Keratinocyte (primary cell): ENCODE data around the gene E2F3. TPM values are rescaled to one million over a fixed set of nuclear protein-coding genes. Genes with fewer than 3 reads are reported as not detected.

Source experiments
- DNase-seq: peaks from one replicate; pipeline ENCODE4 v3.0.0-alpha.2; 2011; ENCODE audit warnings: low read depth, missing footprints, low spot score
- FAIRE-seq: peaks from 2 replicates; lab custom pipeline; 2011; peaks lifted over from hg19 to GRCh38; lab: Jason Lieb, UNC
- H2AFZ ChIP-seq: 2 replicates; pipeline ENCODE4 v1.6.0; 2012; ENCODE audit warnings: low read length, control low read depth, inconsistent platforms; ENCODE audit not compliant: control insufficient read depth
- H3K27ac ChIP-seq: 2 replicates; pipeline ENCODE4 v1.5.1; 2011; ENCODE audit warnings: low read length; ENCODE audit not compliant: control insufficient read depth, insufficient read depth
- H3K27me3 ChIP-seq: 3 replicates; pipeline ENCODE4 v1.6.0; 2011; ENCODE audit warnings: low read length; ENCODE audit not compliant: control insufficient read depth, insufficient read depth; ENCODE audit errors: extremely low read depth
- H3K36me3 ChIP-seq, 2 experiments: 2 replicates in 1 of 2; 3 replicates in 1 of 2; pipeline ENCODE4 v1.5.1; 2011; ENCODE audit warnings: low read length in 2 of 2, mild to moderate bottlenecking in 1 of 2; ENCODE audit not compliant: control insufficient read depth in 2 of 2, insufficient read depth in 2 of 2; ENCODE audit errors: extremely low read depth in 1 of 2
- H3K4me1 ChIP-seq: 3 replicates; pipeline ENCODE4 v1.5.1; 2011; ENCODE audit warnings: low read length; ENCODE audit not compliant: control insufficient read depth, insufficient read depth; ENCODE audit errors: extremely low read depth
- H3K4me2 ChIP-seq: 3 replicates; pipeline ENCODE4 v1.6.0; 2011; ENCODE audit warnings: low read depth, low read length; ENCODE audit not compliant: control insufficient read depth, insufficient read depth; ENCODE audit errors: extremely low read depth
- H3K4me3 ChIP-seq, 3 experiments: fragments of 200-600 bp in 1 of 3; sonication (generic) in 1 of 3; 2 replicates in 2 of 3; 3 replicates in 1 of 3; pipeline ENCODE4 v1.5.1; 2011 to 2016; ENCODE audit warnings: low read length in 3 of 3, mild to moderate bottlenecking in 3 of 3, control low read depth in 2 of 3, inconsistent platforms in 1 of 3, low read depth in 1 of 3, mixed read lengths in 1 of 3, mixed run types in 1 of 3, moderate library complexity in 1 of 3; ENCODE audit not compliant: control insufficient read depth in 2 of 3, insufficient read depth in 2 of 3; ENCODE audit errors: extremely low read depth in 1 of 3
- H3K79me2 ChIP-seq: 2 replicates; pipeline ENCODE4 v1.6.0; 2012; ENCODE audit warnings: low read length; ENCODE audit not compliant: control insufficient read depth, insufficient read depth
- H3K9ac ChIP-seq: 3 replicates; pipeline ENCODE4 v1.6.0; 2011; ENCODE audit warnings: low read length; ENCODE audit not compliant: control insufficient read depth, insufficient read depth; ENCODE audit errors: extremely low read depth
- H3K9me1 ChIP-seq: 3 replicates; pipeline ENCODE4 v1.6.0; 2011; ENCODE audit warnings: low read length; ENCODE audit not compliant: control insufficient read depth, insufficient read depth; ENCODE audit errors: extremely low read depth
- H3K9me3 ChIP-seq: 2 replicates; pipeline ENCODE4 v1.5.1; 2012; ENCODE audit warnings: low read depth, low read length; ENCODE audit not compliant: control insufficient read depth
- H4K20me1 ChIP-seq: 3 replicates; pipeline ENCODE4 v1.6.0; 2011; ENCODE audit warnings: low read length; ENCODE audit not compliant: control insufficient read depth, insufficient read depth; ENCODE audit errors: extremely low read depth
- CTCF ChIP-seq, 3 experiments: IDR thresholded peaks in 1 of 3; conservative IDR thresholded peaks in 1 of 3; optimal IDR thresholded peaks in 1 of 3; 2 replicates in 2 of 3; 3 replicates in 1 of 3; pipeline versions ENCODE3 to v1.5.1; 2011; ENCODE audit warnings: low read length in 3 of 3, mild to moderate bottlenecking in 3 of 3, moderate library complexity in 2 of 3, control low read depth in 1 of 3, inconsistent platforms in 1 of 3; ENCODE audit not compliant: insufficient read depth in 2 of 3; ENCODE audit errors: extremely low read depth in 1 of 3
- EZH2 ChIP-seq: IDR thresholded peaks from one replicate; pipeline ENCODE4 v1.6.1; 2012; ENCODE audit warnings: inconsistent platforms, mild to moderate bottlenecking, low read length, moderate library complexity
- dilution Hi-C: fragments of 300-500 bp; cut with MboI; formaldehyde crosslinking; loops from one replicate; pipeline ENCODE4 v1.7.0; 2020; ENCODE audit warnings: low sequenced_read_pairs; ENCODE audit not compliant: extremely low pct_ligation_motif_present
- polyA plus RNA-seq, 5 experiments: library from polyadenylated mRNA; depleted of rRNA in 3 of 5; stranded (reverse) in 3 of 5; stranded (forward) in 1 of 5; unstranded in 1 of 5; fragments of >200 nt; gene quantifications; 1 replicate in 1 of 5; 2 replicates in 3 of 5; 3 replicates in 1 of 5; pipeline versions ENCODE4 v1.2.1 to v1.2.3, GENCODE V29; 2011 to 2012; ENCODE audit warnings: missing spikeins in 2 of 5, low read depth in 1 of 5, low replicate concordance in 1 of 5

The E2F3 gene
- polyA plus RNA-seq, 1 donor (not counting 4 experiments of a cell fraction or from before 2014, with no cell fraction given), result 14.6 TPM

GRCh38 chr6:20360471-20361119 lies 41.1 kb upstream of the E2F3 start:
- H3K27ac ChIP-seq, result no peak overlapping the region
- no peak overlapping the region for H3K4me2 ChIP-seq
- H3K79me2 ChIP-seq, result no peaks in the 10 kb centered on the region
- TF ChIP-seq CTCF (optimal IDR thresholded peaks at IDR 0.05 in 1 of 3, IDR thresholded peaks at IDR 0.05 in 1 of 3, conservative IDR thresholded peaks at IDR 0.05 in 1 of 3; ENCODE audit: extremely low read depth in 1 of 3, insufficient read depth in 2 of 3, low read length in 3 of 3) (no peak), EZH2 (no peak)
- H4K20me1 ChIP-seq, result no peaks in the 10 kb centered on the region
- H3K4me3 ChIP-seq, result no peak overlapping the region
- no peak overlapping the region for H3K9ac ChIP-seq
- no peaks in the 10 kb centered on the region for H3K9me1 ChIP-seq
- FAIRE-seq, result no peak
- H3K36me3 ChIP-seq, result no peaks in the 10 kb centered on the region
- DNase-seq, result no peak
- no peaks in the 10 kb centered on the region for H3K4me1 ChIP-seq
- H3K9me3 ChIP-seq, result no peaks in the 10 kb centered on the region
- H3K27me3 ChIP-seq, result no peaks in the 10 kb centered on the region
- dilution Hi-C loops, result no loop called here
- H2AFZ ChIP-seq, result no peak overlapping the region

- dilution Hi-C loops, result no loop called here
- Histone ChIP-seq H2AFZ (no peak overlapping the region), H3K27ac (no peak overlapping the region), H3K9me3 (no peaks in the 10 kb centered on the region), H3K27me3 (no peaks in the 10 kb centered on the region), H3K9ac (no peak overlapping the region), H3K4me1 (peaks cover 10% of the 10 kb centered on the region), H4K20me1 (no peaks in the 10 kb centered on the region), H3K4me3 (no peak overlapping the region), H3K79me2 (no peaks in the 10 kb centered on the region), H3K4me2 (no peak overlapping the region), H3K9me1 (no peaks in the 10 kb centered on the region), H3K36me3 (no peaks in the 10 kb centered on the region)
- FAIRE-seq (no peak), DNase-seq (no peak)
- TF ChIP-seq CTCF (optimal IDR thresholded peaks at IDR 0.05 in 1 of 3, IDR thresholded peaks at IDR 0.05 in 1 of 3, conservative IDR thresholded peaks at IDR 0.05 in 1 of 3; ENCODE audit: extremely low read depth in 1 of 3, insufficient read depth in 2 of 3, low read length in 3 of 3) (no peak), EZH2 (no peak)
Measured at GRCh38 chr6:20362623-20363022, 39.1 kb upstream of the E2F3 start.
